Measurements from ENCODE around the gene COQ10A. TPM values are rescaled to one million over a fixed set of nuclear protein-coding genes. Genes with fewer than 3 reads are reported as not detected.

Gene COQ10A
- total and polyA plus RNA-seq, 2 of the 13 experiments (the other 11 are each of a cell fraction or from before 2014, with no cell fraction given) = 21.0 to 37.3 TPM

DNA sequence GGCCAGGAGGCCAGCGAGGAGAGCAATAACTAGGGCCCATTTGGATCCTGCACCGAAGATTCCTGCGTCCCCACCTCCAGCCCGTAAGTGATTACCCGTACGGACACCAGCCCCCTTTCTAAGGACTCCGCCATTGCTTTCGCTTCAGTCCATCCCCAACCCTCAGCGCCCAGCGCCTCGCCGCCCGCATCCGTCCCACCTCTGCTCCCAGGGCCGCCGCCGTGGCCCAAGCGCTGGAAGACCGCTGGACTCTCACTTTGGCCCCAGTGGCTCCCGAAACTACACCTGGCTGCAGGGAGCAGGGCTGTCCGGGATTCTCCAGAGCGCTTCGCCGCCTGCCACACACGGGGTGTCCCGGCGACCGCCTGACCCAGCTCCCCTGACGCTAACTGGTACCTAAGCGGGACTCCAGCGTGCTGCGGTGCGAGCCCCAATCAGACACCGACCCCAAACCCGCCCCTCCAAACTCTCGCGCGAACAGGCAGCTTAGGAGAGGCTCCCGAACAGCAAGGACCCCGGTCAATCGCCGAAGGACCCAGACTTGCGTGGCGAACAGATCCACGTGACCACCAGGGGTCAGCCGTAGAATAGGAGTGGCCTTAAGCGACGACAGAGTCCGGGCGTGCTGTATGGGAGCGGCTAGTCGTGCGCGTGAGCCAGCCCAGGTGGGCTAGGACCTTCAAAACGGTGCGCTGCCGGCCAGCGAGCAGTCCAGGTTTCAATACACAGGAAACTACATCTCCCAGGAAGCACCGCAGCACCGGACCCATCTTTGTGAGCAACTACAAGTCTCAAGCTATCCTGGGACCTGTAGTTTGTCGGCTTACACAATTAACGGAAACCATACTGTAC, 49.1 kb downstream of the COQ10A start, which contains the start of gene CNPY2 (continued):
- TF ChIP-seq, protein P1, sequence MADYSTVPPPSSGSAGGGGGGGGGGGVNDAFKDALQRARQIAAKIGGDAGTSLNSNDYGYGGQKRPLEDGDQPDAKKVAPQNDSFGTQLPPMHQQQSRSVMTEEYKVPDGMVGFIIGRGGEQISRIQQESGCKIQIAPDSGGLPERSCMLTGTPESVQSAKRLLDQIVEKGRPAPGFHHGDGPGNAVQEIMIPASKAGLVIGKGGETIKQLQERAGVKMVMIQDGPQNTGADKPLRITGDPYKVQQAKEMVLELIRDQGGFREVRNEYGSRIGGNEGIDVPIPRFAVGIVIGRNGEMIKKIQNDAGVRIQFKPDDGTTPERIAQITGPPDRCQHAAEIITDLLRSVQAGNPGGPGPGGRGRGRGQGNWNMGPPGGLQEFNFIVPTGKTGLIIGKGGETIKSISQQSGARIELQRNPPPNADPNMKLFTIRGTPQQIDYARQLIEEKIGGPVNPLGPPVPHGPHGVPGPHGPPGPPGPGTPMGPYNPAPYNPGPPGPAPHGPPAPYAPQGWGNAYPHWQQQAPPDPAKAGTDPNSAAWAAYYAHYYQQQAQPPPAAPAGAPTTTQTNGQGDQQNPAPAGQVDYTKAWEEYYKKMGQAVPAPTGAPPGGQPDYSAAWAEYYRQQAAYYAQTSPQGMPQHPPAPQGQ (CRISPR knock-in tag; IDR thresholded peaks at IDR 0.05; ENCODE audit: borderline replicate concordance) = no peak
- peak; percentile 85; the same call in 1 of the 2 replicates for TF ChIP-seq ZSCAN20 (CRISPR knock-in tag; IDR thresholded peaks at IDR 0.05; ENCODE audit: borderline replicate concordance)
- TF ChIP-seq, protein P2, sequence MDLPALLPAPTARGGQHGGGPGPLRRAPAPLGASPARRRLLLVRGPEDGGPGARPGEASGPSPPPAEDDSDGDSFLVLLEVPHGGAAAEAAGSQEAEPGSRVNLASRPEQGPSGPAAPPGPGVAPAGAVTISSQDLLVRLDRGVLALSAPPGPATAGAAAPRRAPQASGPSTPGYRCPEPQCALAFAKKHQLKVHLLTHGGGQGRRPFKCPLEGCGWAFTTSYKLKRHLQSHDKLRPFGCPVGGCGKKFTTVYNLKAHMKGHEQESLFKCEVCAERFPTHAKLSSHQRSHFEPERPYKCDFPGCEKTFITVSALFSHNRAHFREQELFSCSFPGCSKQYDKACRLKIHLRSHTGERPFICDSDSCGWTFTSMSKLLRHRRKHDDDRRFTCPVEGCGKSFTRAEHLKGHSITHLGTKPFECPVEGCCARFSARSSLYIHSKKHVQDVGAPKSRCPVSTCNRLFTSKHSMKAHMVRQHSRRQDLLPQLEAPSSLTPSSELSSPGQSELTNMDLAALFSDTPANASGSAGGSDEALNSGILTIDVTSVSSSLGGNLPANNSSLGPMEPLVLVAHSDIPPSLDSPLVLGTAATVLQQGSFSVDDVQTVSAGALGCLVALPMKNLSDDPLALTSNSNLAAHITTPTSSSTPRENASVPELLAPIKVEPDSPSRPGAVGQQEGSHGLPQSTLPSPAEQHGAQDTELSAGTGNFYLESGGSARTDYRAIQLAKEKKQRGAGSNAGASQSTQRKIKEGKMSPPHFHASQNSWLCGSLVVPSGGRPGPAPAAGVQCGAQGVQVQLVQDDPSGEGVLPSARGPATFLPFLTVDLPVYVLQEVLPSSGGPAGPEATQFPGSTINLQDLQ (CRISPR knock-in tag; IDR thresholded peaks at IDR 0.05) = no peak
- TF ChIP-seq EZH2 (conservative IDR thresholded peaks at IDR 0.05; ENCODE audit: low read depth, low read length) = no peak
- peak; percentile 79 for TF ChIP-seq POLR2AphosphoS5 (IDR thresholded peaks at IDR 0.05; ENCODE audit: low read depth, low read length)
- TF ChIP-seq TBX3 (IDR thresholded peaks at IDR 0.05; ENCODE audit: borderline replicate concordance) = peak; percentile 22; the same call in 1 of the 2 replicates
- TF ChIP-seq REPIN1 (CRISPR knock-in tag; IDR thresholded peaks at IDR 0.05; ENCODE audit: borderline replicate concordance, low read depth) = no peak; the same call in none of the 2 replicates
- peak; percentile 97 for TF ChIP-seq ZNF891 (CRISPR knock-in tag; IDR thresholded peaks at IDR 0.05)
- TF ChIP-seq FOXO1 (CRISPR knock-in tag; IDR thresholded peaks at IDR 0.05) = no peak
- TF ChIP-seq ZNF558 (CRISPR knock-in tag; IDR thresholded peaks at IDR 0.05; ENCODE audit: borderline replicate concordance) = 0 out of 2 replicates have a peak, but pooled peaks have one; percentile 66
- TF ChIP-seq, protein P3, sequence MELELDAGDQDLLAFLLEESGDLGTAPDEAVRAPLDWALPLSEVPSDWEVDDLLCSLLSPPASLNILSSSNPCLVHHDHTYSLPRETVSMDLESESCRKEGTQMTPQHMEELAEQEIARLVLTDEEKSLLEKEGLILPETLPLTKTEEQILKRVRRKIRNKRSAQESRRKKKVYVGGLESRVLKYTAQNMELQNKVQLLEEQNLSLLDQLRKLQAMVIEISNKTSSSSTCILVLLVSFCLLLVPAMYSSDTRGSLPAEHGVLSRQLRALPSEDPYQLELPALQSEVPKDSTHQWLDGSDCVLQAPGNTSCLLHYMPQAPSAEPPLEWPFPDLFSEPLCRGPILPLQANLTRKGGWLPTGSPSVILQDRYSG (CRISPR knock-in tag; IDR thresholded peaks at IDR 0.05) = peak; percentile 90
- TF ChIP-seq HOXA5 (CRISPR knock-in tag; IDR thresholded peaks at IDR 0.05) = peak; percentile 74
- no peak for TF ChIP-seq GLI4 (CRISPR knock-in tag; IDR thresholded peaks at IDR 0.05; ENCODE audit: borderline replicate concordance)
- no peak for TF ChIP-seq IKZF1 (IDR thresholded peaks at IDR 0.05)
- TF ChIP-seq, protein P4, sequence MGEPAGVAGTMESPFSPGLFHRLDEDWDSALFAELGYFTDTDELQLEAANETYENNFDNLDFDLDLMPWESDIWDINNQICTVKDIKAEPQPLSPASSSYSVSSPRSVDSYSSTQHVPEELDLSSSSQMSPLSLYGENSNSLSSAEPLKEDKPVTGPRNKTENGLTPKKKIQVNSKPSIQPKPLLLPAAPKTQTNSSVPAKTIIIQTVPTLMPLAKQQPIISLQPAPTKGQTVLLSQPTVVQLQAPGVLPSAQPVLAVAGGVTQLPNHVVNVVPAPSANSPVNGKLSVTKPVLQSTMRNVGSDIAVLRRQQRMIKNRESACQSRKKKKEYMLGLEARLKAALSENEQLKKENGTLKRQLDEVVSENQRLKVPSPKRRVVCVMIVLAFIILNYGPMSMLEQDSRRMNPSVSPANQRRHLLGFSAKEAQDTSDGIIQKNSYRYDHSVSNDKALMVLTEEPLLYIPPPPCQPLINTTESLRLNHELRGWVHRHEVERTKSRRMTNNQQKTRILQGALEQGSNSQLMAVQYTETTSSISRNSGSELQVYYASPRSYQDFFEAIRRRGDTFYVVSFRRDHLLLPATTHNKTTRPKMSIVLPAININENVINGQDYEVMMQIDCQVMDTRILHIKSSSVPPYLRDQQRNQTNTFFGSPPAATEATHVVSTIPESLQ (CRISPR knock-in tag; conservative IDR thresholded peaks at IDR 0.05) = 0 out of 2 replicates have a peak, but pooled peaks have one; percentile 87
- no peak for TF ChIP-seq ZNF616 (CRISPR knock-in tag; IDR thresholded peaks at IDR 0.05; ENCODE audit: low read depth)
- TF ChIP-seq ZFP36L1 (CRISPR knock-in tag; IDR thresholded peaks at IDR 0.05) = no peak
- TF ChIP-seq ARNT2 (CRISPR knock-in tag; IDR thresholded peaks at IDR 0.05; ENCODE audit: low read depth) = peak; percentile 96
- TF ChIP-seq ATF7-NPFF (CRISPR knock-in tag; IDR thresholded peaks at IDR 0.05; ENCODE audit: low read depth) = peak; percentile 51; the same call in 1 of the 2 replicates

Data from HepG2 (cell line).